Ovary (tissue), 9 donors: ENCODE data around the gene BCAP29. TPM values are rescaled to one million over a fixed set of nuclear protein-coding genes. Genes with fewer than 3 reads are reported as not detected.

Source experiments
- DNase-seq, 5 donors: peaks; one replicate each; pipeline ENCODE4 v3.0.0-alpha.2; 2019 to 2020
- H3K27ac ChIP-seq, 2 donors: fragments of 200-600 bp; one replicate each; pipeline versions ENCODE4 v1.5.1 to v1.8.0; 2019 to 2022
- H3K27me3 ChIP-seq: fragments of 200-600 bp; one replicate; pipeline ENCODE4 v1.8.0; 2022
- H3K36me3 ChIP-seq: fragments of 200-600 bp; sonication (generic); one replicate; pipeline ENCODE4 v1.5.1; 2019
- H3K4me1 ChIP-seq: one replicate; pipeline ENCODE4 v1.8.1; 2013; ENCODE audit warnings: mild to moderate bottlenecking, moderate library complexity; ENCODE audit not compliant: insufficient read depth
- H3K4me3 ChIP-seq: fragments of 200-600 bp; sonication (generic); one replicate; pipeline ENCODE4 v1.5.1; 2017
- H3K9me3 ChIP-seq, 2 donors: fragments of 200-600 bp in 1 of 2; sonication (generic) in 1 of 2; one replicate each; pipeline versions ENCODE4 v1.5.1 to v1.8.1; 2013 to 2019; ENCODE audit warnings: mild to moderate bottlenecking in 1 of 2, moderate library complexity in 1 of 2
- CTCF ChIP-seq, 3 donors: fragments of 450-650 bp in 2 of 3; fragments of 200-600 bp in 1 of 3; IDR thresholded peaks; one replicate each; pipeline versions ENCODE4 v1.5.1 to v1.8.0; 2016 to 2022; ENCODE audit warnings: antibody characterized with exemption in 3 of 3, mild to moderate bottlenecking in 1 of 3
- EP300 ChIP-seq: sonication (generic); formaldehyde crosslinking; IDR thresholded peaks from one replicate; pipeline ENCODE4 v1.6.1; 2017; ENCODE audit warnings: antibody characterized with exemption
- POLR2A ChIP-seq: fragments of 450-650 bp; IDR thresholded peaks from one replicate; pipeline ENCODE4 v1.6.1; 2017; ENCODE audit warnings: antibody characterized with exemption, mild to moderate bottlenecking, moderate library complexity
- WGBS, 3 donors: extraction: QIAGEN DNeasy Blood & Tissue Kit in 1 of 3; methylation state at CpG; one replicate each; pipeline versions ENCODE4 v1.1.5 to v1.1.7; 2013 to 2017; 5-methylcytosine and 5-hydroxymethylcytosine counted together
- intact Hi-C, 4 donors: fragments of 100-400 bp; cut with DNase I; formaldehyde crosslinking; loops; one replicate each; pipeline versions ENCODE4 v1.11.0 to v1.15.1; 2022 to 2023
- polyA plus RNA-seq, 2 donors: library from polyadenylated mRNA; stranded (reverse); fragments of 200-250 nt in 1 of 2; fragments of 350-450 nt in 1 of 2; fragmentation: Illumina TruSeq in 1 of 2; extraction: RNeasy Lipid Tissue Mini Kit (QIAGEN cat#74804) in 1 of 2; gene quantifications; one replicate each; pipeline ENCODE4 v1.2.3, GENCODE V29; 2013 to 2014
- total RNA-seq, 7 donors: library from RNA; depleted of rRNA in 2 of 7; stranded (reverse); fragments of >200 nt in 2 of 7; fragmentation: NEBNext Ultra II Directional in 3 of 7; extraction: Animal tissue kit (Norgen Biotek cat#: 25700) in 3 of 7; gene quantifications; one replicate each; pipeline versions ENCODE4 v1.1.0 to v1.2.4, GENCODE V29; 2016 to 2023
- donor health status: DM: no; HTN: no; CAD: no; lungs with moderate emphysema.
- donor health status: DM: no; HTN: no; CAD: no.
- donor health status: Bipolar disorder and iron deficiency.
- donor health status: DM: yes; HTN: yes; CAD: no.
- donor health status: DM: no; HTN: no; CAD: no.
- donor health status: DM: yes; HTN: yes; CAD: no.

BCAP29 gene
- total and polyA plus RNA-seq, 9 donors: 30.0 to 70.9 (median 42.5) TPM

GRCh38 chr7:107543338-107543993 is 36.6 kb upstream of the BCAP29 start:
- DNase-seq: no peak
- Histone ChIP-seq H3K27ac (no peak overlapping the region), H3K27me3 (no peaks in the 10 kb centered on the region), H3K4me1 (no peaks in the 10 kb centered on the region), H3K4me3 (no peak overlapping the region), H3K36me3 (no peaks in the 10 kb centered on the region), H3K9me3 (no peaks in the 10 kb centered on the region)
- intact Hi-C loops: no loop called here
- TF ChIP-seq CTCF (IDR thresholded peaks at IDR 0.05) (no peak), EP300 (no peak), POLR2A (no peak)
- WGBS, 3 donors: 87 to 97% (median 95%) methylated on average over 5 of the region's 5 CpGs

GRCh38 chr7:107544848-107545591 is 35.0 kb upstream of the BCAP29 start:
- no peak for DNase-seq
- no peak overlapping the region for H3K27ac ChIP-seq
- intact Hi-C loops: no loop called here
- TF ChIP-seq POLR2A (no peak), CTCF (IDR thresholded peaks at IDR 0.05) (no peak), EP300 (no peak)
- no peaks in the 10 kb centered on the region for H3K4me1 ChIP-seq
- no peak overlapping the region for H3K4me3 ChIP-seq
- no peaks in the 10 kb centered on the region for H3K36me3 ChIP-seq
- H3K27me3 ChIP-seq: no peaks in the 10 kb centered on the region
- no peaks in the 10 kb centered on the region for H3K9me3 ChIP-seq
- 97 to 99% (median 99%) methylated on average over 4 of the region's 4 CpGs for WGBS, 3 donors

GRCh38 chr7:107551936-107552335 is 28.1 kb upstream of the BCAP29 start:
- H3K27me3 ChIP-seq: no peaks in the 10 kb centered on the region
- DNase-seq: no peak
- TF ChIP-seq POLR2A (no peak), EP300 (no peak), CTCF (IDR thresholded peaks at IDR 0.05) (no peak)

GRCh38 chr7:107555893-107556292 is 24.2 kb upstream of the BCAP29 start:
- H3K27me3 ChIP-seq: no peaks in the 10 kb centered on the region
- H3K4me3 ChIP-seq: no peak overlapping the region
- no peaks in the 10 kb centered on the region for H3K36me3 ChIP-seq
- no peak for TF ChIP-seq POLR2A
- TF ChIP-seq CTCF (IDR thresholded peaks at IDR 0.05): no peak
- 97 to 99% (median 98%) methylated on average over 3 of the region's 3 CpGs for whole genome bisulfite sequencing, 3 donors
- intact Hi-C loops: no loop called here
- no peaks in the 10 kb centered on the region for H3K4me1 ChIP-seq
- no peaks in the 10 kb centered on the region for H3K9me3 ChIP-seq
- H3K27ac ChIP-seq: no peak overlapping the region
- no peak for DNase-seq

More at GRCh38 chr7:107551936-107552335, 28.1 kb upstream of the BCAP29 start:
- no peaks in the 10 kb centered on the region for H3K4me1 ChIP-seq
- 97% methylated on average over 1 of the region's 1 CpG for WGBS, 3 donors
- H3K27ac ChIP-seq: no peak overlapping the region
- no peaks in the 10 kb centered on the region for H3K9me3 ChIP-seq
- intact Hi-C loops: no loop called here
- H3K36me3 ChIP-seq: no peaks in the 10 kb centered on the region
- no peak overlapping the region for H3K4me3 ChIP-seq
